ENCODE data around the gene GEN1.

- TF ChIP-seq POLR2A (IDR thresholded peaks at IDR 0.05): no peak
- TF ChIP-seq, protein P1, sequence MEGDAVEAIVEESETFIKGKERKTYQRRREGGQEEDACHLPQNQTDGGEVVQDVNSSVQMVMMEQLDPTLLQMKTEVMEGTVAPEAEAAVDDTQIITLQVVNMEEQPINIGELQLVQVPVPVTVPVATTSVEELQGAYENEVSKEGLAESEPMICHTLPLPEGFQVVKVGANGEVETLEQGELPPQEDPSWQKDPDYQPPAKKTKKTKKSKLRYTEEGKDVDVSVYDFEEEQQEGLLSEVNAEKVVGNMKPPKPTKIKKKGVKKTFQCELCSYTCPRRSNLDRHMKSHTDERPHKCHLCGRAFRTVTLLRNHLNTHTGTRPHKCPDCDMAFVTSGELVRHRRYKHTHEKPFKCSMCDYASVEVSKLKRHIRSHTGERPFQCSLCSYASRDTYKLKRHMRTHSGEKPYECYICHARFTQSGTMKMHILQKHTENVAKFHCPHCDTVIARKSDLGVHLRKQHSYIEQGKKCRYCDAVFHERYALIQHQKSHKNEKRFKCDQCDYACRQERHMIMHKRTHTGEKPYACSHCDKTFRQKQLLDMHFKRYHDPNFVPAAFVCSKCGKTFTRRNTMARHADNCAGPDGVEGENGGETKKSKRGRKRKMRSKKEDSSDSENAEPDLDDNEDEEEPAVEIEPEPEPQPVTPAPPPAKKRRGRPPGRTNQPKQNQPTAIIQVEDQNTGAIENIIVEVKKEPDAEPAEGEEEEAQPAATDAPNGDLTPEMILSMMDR (IDR thresholded peaks at IDR 0.05): no peak
These were observed 6.1 kb upstream of the GEN1 start for GRCh38 chr2:17747684-17748452.
